Type B pancreatic cell (in vitro differentiated cells): ENCODE results near the gene GFAP. TPM values are rescaled to one million over a fixed set of nuclear protein-coding genes. Genes with fewer than 3 reads are reported as not detected.

Source experiments
- DNase-seq: peaks from one replicate; pipeline ENCODE4 v3.0.0; 2021; ENCODE audit warnings: mixed read lengths; ENCODE audit not compliant: unreplicated experiment; ENCODE audit errors: extremely low spot score
- H3K27ac Mint-ChIP-seq: 2 replicates; pipeline ENCODE4 v1.8.0; 2021; ENCODE audit warnings: mild to moderate bottlenecking, mixed read lengths
- H3K27me3 Mint-ChIP-seq: 2 replicates; pipeline ENCODE4 v1.8.0; 2021; ENCODE audit warnings: mixed read lengths
- H3K36me3 Mint-ChIP-seq: 2 replicates; pipeline ENCODE4 v1.8.0; 2021; ENCODE audit warnings: mixed read lengths
- H3K4me1 Mint-ChIP-seq: one replicate; pipeline ENCODE4 v1.8.0; 2021; ENCODE audit warnings: mixed read lengths; ENCODE audit not compliant: unreplicated experiment
- H3K4me3 Mint-ChIP-seq: 2 replicates; pipeline ENCODE4 v1.8.0; 2021; ENCODE audit warnings: mild to moderate bottlenecking, mixed read lengths
- H3K9me3 Mint-ChIP-seq: 2 replicates; pipeline ENCODE4 v1.8.0; 2021; ENCODE audit warnings: mixed read lengths
- CTCF ChIP-seq: fragments of 200-600 bp; sonication (generic); conservative IDR thresholded peaks from 2 replicates; pipeline ENCODE4 v1.5.0; 2021; ENCODE audit warnings: antibody characterized with exemption, mild to moderate bottlenecking
- total RNA-seq: library from RNA; stranded (reverse); gene quantifications from 2 replicates; pipeline ENCODE4 v1.2.1, GENCODE V29; 2021; ENCODE audit warnings: low replicate concordance

GFAP gene
- total RNA-seq, 1 donor from 2014 or later = 0.10 TPM

- Mint-ChIP-seq H3K36me3 (peaks cover 10% of the 10 kb centered on the region), H3K27ac (peak overlapping the region; percentile 100), H3K27me3 (no peaks in the 10 kb centered on the region), H3K9me3 (no peaks in the 10 kb centered on the region), H3K4me1 (peaks cover 9% of the 10 kb centered on the region), H3K4me3 (peak overlapping the region; percentile 95)
- no peak for DNase-seq
- no peak for TF ChIP-seq CTCF
Measured at GRCh38 chr17:44898768-44899073, 16.6 kb downstream of the GFAP start.

- no peak for TF ChIP-seq CTCF
- Mint-ChIP-seq H3K9me3 (no peaks in the 10 kb centered on the region), H3K4me3 (no peak overlapping the region), H3K36me3 (peaks cover 15% of the 10 kb centered on the region), H3K4me1 (peaks cover 9% of the 10 kb centered on the region), H3K27me3 (no peaks in the 10 kb centered on the region), H3K27ac (no peak overlapping the region)
- no peak for DNase-seq
Measured at GRCh38 chr17:44894642-44895041, 20.7 kb downstream of the GFAP start.

GRCh38 chr17:44892250-44892649 lies 23.1 kb downstream of the GFAP start:
- Mint-ChIP-seq H3K36me3 (peaks cover 11% of the 10 kb centered on the region), H3K4me3 (no peak overlapping the region), H3K27me3 (no peaks in the 10 kb centered on the region), H3K27ac (no peak overlapping the region), H3K4me1 (peaks cover 3% of the 10 kb centered on the region), H3K9me3 (no peaks in the 10 kb centered on the region)
- no peak for DNase-seq
- TF ChIP-seq CTCF = no peak

- Mint-ChIP-seq H3K9me3 (no peaks in the 10 kb centered on the region), H3K36me3 (peaks cover 4% of the 10 kb centered on the region), H3K4me3 (no peak overlapping the region), H3K27me3 (no peaks in the 10 kb centered on the region), H3K4me1 (no peaks in the 10 kb centered on the region), H3K27ac (no peak overlapping the region)
- DNase-seq = no peak
- no peak for TF ChIP-seq CTCF
Measured at GRCh38 chr17:44889003-44889402, 26.3 kb downstream of the GFAP start.

GRCh38 chr17:44887971-44888954 lies 27.0 kb downstream of the GFAP start:
- DNase-seq = no peak
- no peak for TF ChIP-seq CTCF
- Mint-ChIP-seq H3K27me3 (no peaks in the 10 kb centered on the region), H3K4me1 (no peaks in the 10 kb centered on the region), H3K36me3 (peaks cover 8% of the 10 kb centered on the region), H3K27ac (no peak overlapping the region), H3K9me3 (no peaks in the 10 kb centered on the region), H3K4me3 (no peak overlapping the region)
